COLO829 (cell line): Measurements from ENCODE around the gene DDIT4L.
"Not testable (repeated sequence)": the region's sequence is repeated elsewhere in the genome, so short reads cannot be mapped to it uniquely, and the experiment has no call there.

Experiments used
- DNase-seq: peaks from one replicate; pipeline ENCODE4 v3.0.0; 2012; ENCODE audit warnings: low spot score

DDIT4L gene, protein sequence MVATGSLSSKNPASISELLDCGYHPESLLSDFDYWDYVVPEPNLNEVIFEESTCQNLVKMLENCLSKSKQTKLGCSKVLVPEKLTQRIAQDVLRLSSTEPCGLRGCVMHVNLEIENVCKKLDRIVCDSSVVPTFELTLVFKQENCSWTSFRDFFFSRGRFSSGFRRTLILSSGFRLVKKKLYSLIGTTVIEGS

DNA sequence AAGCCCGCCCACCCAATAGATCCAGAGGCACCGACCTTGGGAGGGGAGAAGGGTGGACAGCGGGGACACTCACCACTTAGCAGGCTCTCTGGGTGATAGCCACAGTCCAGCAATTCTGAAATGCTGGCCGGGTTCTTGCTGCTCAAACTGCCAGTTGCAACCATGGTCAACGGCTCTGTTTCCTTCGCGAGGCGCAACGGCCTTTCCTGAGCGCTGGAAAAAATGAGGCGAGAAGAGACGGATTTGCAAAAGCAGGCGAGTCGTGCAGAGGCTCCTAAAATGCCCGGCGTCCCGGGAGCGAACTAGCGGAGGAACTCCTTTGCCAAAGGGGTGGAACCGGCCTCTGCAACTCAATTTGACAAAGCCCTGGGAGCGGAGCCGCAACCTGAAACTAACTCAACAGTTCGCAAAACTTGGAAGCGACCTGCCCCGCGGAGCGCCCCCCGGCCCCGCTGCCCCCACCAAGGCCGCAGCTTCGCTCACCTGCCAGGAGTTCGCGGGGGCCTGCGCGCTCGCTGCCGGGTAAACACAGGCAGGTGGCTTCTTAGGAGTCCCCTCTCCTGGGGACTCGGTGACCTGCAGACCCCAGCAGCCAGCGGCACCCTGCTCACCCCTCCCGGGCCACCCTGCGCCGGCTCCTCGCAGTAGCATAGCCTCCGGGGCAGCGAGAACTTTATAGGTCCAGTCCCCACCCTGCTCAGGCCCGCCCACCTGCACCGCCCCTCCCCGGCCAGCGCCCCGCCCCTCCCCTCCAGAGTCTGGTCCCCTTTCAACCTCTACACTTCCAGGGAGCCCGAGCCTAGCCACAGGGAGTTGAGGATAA, at the start of gene DDIT4L:
DDIT4L (minus strand) TSS at position 649 of the 823 bp plus-strand sequence; CDS start at position 164, 485 bp downstream.
- DNase-seq = no peak

- DNase-seq = no peak
These were observed 49.7 kb upstream of the DDIT4L start for GRCh38 chr4:100240008-100240407.

GRCh38 chr4:100224721-100225120, 34.5 kb upstream of the DDIT4L start:
- no peak for DNase-seq

DNA sequence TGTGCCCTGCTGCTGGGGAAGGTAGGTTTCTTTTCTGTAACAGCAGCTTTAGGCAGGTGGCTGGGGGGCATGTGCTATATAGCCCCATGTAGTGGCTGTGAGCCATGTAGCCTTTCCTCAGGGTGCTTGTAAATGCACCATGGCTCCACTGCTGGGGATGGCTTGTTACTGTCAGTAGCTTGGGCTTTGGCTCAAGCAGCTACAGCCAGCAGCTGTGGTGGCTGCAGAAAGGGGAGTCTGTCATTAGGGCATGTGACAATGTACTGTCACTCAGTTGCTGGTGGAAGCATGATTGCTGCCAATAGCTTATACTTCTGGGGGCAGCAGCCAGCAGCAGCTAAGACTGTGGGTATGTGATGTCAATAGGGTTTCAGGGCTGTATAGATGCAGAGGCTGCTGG, 33.9 kb upstream of the DDIT4L start:
- DNase-seq = no peak

- no peak for DNase-seq
These were observed 18.7 kb upstream of the DDIT4L start for GRCh38 chr4:100208964-100209363.

GRCh38 chr4:100208459-100208858, 18.2 kb upstream of the DDIT4L start:
- no peak for DNase-seq

DNA sequence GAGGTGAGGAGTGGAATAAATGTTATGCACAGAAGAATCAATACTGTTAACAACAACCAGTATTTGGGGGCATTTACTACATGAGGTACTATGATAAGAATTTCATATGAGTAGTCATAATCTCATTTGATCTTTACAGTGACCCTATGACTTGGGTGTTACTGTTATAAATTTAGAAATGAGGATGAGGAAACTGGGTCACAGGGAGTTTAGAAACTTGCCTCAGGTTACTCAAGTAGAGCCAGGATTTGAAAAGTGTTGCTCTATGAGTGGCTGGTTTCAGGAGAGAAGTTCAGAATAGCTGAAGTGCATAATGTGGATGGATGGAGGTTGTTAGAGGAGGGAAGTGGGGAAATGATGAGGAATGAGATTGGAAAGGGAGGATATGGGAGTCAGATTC, 16.6 kb upstream of the DDIT4L start:
- no peak for DNase-seq

- no peak for DNase-seq
These were observed 7.8 kb upstream of the DDIT4L start for GRCh38 chr4:100198061-100198460.

DNA sequence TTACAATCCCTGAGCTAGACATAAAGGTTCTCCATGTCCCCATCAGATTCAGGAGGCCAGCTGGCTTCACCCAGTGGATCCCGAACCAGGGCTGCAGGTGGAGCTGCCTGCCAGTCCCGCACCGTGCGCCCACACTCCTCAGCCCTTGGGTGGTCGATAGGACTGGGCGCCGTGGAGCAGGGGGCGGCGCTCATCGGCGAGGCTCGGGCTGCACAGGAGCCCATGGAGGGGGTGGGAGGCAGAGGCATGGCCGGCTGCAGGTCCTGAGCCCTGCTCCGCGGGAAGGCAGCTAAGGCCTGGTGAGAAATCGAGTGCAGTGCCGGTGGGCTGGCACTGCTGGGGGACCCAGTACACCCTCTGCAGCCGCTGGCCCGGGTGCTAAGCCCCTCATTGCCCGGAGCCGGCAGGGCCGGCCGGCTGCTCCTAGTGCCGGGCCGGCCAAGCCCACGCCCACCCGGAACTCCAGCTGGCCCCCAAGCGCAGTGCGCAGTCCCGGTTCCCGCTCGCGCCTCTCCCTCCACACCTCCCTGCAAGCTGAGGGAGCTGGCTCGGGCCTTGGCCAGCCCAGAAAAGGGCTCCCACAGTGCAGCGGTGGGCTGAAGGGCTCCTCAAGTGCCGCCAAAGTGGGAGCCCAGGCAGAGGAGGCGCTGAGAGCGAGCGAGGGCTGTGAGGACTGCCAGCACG, 6.3 kb upstream of the DDIT4L start:
- DNase-seq = not testable (repeated sequence)

DNA sequence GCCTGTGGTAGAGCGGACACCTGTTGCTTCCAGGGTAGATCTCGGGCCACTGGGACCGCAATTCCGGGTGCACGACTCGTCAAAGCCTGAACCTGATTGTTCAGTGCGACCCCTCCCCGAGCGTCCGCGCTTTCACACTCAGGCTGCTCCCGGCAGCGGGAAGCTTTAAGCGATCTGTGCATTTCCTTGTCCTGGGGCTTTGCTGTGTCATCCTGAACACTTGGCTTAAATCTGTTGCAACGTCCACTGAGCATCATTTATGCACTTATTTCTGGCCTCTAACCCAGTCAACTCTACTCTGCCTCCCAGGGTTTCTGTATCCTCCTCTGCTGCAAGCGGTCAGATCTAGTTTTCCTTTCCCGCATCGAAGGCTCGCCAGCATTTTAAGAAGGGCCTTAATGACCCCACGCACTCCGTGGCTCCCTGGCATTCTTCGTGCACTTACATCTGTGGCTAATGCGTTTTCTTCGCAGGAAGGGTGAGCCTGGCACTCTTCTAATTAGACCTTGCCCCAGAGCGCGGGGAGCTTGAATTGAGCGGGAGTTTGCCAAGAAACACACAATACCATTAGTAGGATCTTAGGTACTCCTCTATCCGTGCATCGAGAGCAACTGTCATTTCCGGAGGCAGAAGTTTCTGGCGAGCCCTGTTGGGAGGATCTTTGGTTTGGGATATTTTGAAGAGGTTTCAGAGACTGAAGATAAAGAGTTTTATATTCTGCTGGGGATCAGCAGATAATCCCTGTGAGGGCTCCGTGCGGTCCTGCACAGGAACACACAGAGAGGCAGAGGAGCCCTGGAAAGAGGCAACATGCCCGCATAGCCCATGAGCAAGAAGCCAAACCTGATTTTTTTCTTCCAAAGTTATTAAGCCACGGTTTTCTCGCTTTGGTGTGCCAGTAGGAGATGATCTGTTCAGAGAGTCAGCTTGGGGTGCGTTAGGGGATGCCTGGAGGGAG, 654 bp upstream of the DDIT4L start:
- DNase-seq = no peak

DNA sequence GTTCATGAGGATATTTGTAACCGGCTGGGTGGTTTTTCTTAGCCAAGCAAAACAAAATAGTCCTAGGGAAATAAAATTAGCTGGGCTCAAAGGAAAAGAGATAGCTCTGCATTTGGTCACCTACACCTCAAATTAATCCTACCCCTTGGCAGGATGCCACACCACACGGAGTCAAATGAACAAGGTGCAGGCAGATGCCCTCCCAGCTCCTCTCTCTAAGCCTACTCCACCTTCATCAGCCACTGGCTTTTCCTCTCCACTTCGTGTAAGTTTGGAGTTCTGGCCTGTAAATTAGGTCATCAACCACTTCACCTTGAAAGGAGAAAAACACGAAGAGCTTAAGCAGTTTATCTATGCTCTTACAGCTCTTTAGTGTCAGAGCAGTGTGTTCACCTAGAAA, 1.4 kb downstream of the DDIT4L start:
- no peak for DNase-seq

DNA sequence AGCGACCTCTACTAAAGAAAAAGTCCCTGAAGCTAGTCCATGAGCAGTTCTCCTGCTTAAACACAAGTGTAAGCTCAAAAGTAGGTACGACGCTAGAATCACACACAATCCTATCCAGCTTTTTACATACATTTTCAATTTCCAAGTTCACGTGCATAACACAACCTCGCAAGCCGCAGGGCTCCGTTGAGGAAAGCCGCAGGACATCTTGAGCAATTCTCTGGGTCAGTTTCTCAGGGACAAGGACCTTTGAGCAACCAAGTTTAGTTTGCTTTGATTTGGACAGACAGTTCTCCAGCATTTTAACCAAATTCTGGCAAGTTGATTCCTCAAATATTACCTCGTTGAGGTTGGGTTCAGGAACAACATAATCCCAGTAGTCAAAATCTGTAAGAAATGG, 2.5 kb downstream of the DDIT4L start:
- no peak for DNase-seq

GRCh38 chr4:100184787-100185186, 5.5 kb downstream of the DDIT4L start:
- no peak for DNase-seq

DNA sequence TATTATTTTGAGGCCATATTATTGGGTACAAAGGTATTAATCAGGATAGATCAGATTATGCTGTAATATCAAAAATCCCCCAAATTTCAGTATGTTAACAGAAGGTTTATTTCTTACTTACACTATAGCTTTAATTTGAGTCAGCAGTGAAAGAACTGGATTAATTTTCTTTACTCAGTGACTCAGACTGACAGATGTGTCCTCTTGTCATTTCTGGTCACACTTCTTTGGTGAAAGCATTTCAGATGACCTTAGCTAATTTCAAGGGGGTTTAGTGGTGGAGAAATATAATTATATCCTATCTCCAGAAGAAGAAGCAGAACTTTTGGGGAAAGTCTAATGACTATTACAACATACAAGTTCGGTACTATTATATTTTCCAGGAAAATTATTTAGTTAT, 12.4 kb downstream of the DDIT4L start:
- DNase-seq = no peak

GRCh38 chr4:100177126-100177525, 13.1 kb downstream of the DDIT4L start:
- DNase-seq = no peak

DNA sequence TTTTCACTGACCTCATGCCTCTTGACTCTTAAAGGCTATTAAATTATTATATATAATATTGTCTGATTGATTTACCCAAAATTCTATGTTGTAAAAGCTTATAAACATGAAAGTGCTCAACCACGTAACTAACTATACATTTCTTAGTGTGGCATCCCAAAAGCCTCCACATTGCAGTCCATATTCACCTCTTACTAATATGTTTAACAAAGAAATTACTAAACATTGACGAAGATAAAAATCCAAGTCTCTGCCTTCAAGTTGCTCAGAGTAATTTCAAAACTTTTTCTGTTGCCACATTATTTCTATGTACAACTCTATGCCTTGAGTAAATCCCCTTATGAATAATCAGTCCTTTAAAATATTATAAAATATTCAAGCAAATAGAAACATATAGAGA, 14.4 kb downstream of the DDIT4L start:
- DNase-seq = no peak

DNA sequence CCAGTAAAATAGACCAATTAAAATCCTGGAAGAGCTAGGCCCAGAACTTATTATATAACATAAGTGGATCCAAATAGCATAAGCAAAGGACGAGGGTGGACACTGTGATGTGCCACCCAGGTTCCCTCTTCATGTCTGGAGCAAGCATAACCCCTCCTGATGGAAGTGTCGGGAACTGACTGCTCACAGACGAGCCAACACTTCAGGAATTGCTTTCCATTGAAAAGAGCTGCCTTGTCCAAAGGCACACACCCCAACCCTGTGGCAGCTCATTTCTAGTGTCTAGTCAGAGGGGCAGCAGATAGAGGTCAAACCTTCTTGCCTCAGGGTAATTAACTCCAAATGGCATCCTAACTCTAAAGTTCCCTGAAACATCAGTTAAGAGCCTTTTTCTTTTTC, 15.3 kb downstream of the DDIT4L start:
- DNase-seq = no peak

GRCh38 chr4:100170986-100171385, 19.3 kb downstream of the DDIT4L start:
- DNase-seq = no peak

GRCh38 chr4:100169491-100170485, 20.5 kb downstream of the DDIT4L start:
- no peak for DNase-seq

GRCh38 chr4:100168521-100168920, 21.7 kb downstream of the DDIT4L start:
- DNase-seq = peak; percentile 40
